Duodenal mucosa (tissue), 2 donors: ENCODE data around the gene NUMA1.

ENCODE experiments used
- H3K27ac ChIP-seq: one replicate; pipeline ENCODE4 v1.7.0; 2013; ENCODE audit warnings: low read depth, low read length
- H3K27me3 ChIP-seq, 2 donors: one replicate each; pipeline ENCODE4 v1.7.0; 2013; ENCODE audit warnings: low read length in 2 of 2, control low read depth in 1 of 2; ENCODE audit not compliant: insufficient read depth in 2 of 2, control insufficient read depth in 1 of 2
- H3K36me3 ChIP-seq, 2 donors: one replicate each; pipeline ENCODE4 v1.7.0; 2013; ENCODE audit warnings: low read length in 2 of 2, control low read depth in 1 of 2; ENCODE audit not compliant: insufficient read depth in 2 of 2, control insufficient read depth in 1 of 2
- H3K4me1 ChIP-seq, 2 donors: one replicate each; pipeline ENCODE4 v1.7.0; 2013; ENCODE audit warnings: low read length in 2 of 2, control low read depth in 1 of 2; ENCODE audit not compliant: insufficient read depth in 2 of 2, control insufficient read depth in 1 of 2
- H3K4me3 ChIP-seq, 2 donors: one replicate each; pipeline ENCODE4 v1.7.0; 2013; ENCODE audit warnings: low read length in 2 of 2, low read depth in 1 of 2
- H3K9ac ChIP-seq, 2 donors: one replicate each; pipeline ENCODE4 v1.7.0; 2013; ENCODE audit warnings: low read length in 2 of 2, low read depth in 1 of 2
- H3K9me3 ChIP-seq, 2 donors: one replicate each; pipeline ENCODE4 v1.7.0; 2013; ENCODE audit warnings: low read length in 2 of 2, control low read depth in 1 of 2; ENCODE audit not compliant: control insufficient read depth in 1 of 2

The NUMA1 gene, protein sequence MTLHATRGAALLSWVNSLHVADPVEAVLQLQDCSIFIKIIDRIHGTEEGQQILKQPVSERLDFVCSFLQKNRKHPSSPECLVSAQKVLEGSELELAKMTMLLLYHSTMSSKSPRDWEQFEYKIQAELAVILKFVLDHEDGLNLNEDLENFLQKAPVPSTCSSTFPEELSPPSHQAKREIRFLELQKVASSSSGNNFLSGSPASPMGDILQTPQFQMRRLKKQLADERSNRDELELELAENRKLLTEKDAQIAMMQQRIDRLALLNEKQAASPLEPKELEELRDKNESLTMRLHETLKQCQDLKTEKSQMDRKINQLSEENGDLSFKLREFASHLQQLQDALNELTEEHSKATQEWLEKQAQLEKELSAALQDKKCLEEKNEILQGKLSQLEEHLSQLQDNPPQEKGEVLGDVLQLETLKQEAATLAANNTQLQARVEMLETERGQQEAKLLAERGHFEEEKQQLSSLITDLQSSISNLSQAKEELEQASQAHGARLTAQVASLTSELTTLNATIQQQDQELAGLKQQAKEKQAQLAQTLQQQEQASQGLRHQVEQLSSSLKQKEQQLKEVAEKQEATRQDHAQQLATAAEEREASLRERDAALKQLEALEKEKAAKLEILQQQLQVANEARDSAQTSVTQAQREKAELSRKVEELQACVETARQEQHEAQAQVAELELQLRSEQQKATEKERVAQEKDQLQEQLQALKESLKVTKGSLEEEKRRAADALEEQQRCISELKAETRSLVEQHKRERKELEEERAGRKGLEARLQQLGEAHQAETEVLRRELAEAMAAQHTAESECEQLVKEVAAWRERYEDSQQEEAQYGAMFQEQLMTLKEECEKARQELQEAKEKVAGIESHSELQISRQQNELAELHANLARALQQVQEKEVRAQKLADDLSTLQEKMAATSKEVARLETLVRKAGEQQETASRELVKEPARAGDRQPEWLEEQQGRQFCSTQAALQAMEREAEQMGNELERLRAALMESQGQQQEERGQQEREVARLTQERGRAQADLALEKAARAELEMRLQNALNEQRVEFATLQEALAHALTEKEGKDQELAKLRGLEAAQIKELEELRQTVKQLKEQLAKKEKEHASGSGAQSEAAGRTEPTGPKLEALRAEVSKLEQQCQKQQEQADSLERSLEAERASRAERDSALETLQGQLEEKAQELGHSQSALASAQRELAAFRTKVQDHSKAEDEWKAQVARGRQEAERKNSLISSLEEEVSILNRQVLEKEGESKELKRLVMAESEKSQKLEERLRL (N-terminal part only)

GRCh38 chr11:72080326-72081183 is at the start of gene NUMA1, which contains the start of gene LRRC51:
Gene NUMA1, minus strand, starts transcription at chr11:72080542. Its CDS starts 44,599 bp downstream, at chr11:72035943.
Gene LRRC51, plus strand, starts transcription at chr11:72080850. Its CDS starts 8,234 bp downstream, at chr11:72089084.
- H3K4me3 ChIP-seq = peak within 1 kb of the TSS; percentile 75 to 77
- H3K4me1 ChIP-seq = peaks cover 11 to 16% of the 10 kb centered on the region in 2 donors
- no peaks in the 10 kb centered on the region for H3K36me3 ChIP-seq
- H3K9me3 ChIP-seq = no peaks in the 10 kb centered on the region
- peak within 1 kb of the TSS; percentile 51 to 73 for H3K9ac ChIP-seq
- H3K27ac ChIP-seq = peak within 1 kb of the TSS; percentile 70
- no peaks in the 10 kb centered on the region for H3K27me3 ChIP-seq

DNA sequence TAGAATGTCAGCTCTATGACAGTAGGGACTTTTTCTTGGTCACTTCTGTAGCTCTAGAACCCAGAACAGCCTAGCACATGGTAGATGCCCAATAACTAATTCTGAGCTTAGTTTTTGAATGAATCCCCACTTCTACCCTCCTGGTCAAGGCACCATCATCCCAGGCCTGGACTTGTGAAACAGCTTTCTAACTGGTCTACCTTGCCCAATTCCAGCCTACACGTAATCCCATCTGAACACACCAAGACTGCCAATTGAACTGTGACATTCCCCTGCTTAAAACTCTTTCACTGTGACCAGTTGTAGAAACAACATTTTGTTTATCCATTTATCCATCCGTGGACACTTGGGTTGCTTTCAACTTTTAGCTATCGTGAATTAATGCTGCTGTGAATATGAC is 49.0 kb upstream of the NUMA1 start:
- Histone ChIP-seq H3K9ac (no peak overlapping the region), H3K36me3 (no peaks in the 10 kb centered on the region), H3K9me3 (no peaks in the 10 kb centered on the region), H3K4me1 (no peaks in the 10 kb centered on the region), H3K27me3 (no peaks in the 10 kb centered on the region), H3K4me3 (no peak overlapping the region), H3K27ac (no peak overlapping the region)

DNA sequence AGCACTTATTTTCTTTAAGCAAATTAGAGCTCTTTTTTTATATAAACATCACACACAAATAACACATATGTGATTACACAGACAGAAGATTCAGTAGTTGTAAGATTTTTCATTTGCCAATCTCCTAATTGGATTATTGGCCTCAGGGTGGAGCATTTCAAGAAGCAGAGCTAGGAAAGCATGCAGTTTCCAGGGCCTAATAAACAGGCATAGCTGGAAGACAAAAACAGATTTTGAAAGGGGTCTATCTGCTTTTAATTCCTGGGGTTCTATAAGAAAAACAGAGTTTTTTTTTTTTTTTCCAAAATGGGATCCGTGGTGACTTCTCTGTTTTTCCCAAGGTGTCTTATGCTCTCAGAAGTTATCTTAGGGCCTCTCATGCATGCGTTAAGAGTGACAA is 47.6 kb upstream of the NUMA1 start:
- H3K4me3 ChIP-seq = no peak overlapping the region
- no peaks in the 10 kb centered on the region for H3K36me3 ChIP-seq
- H3K9me3 ChIP-seq = no peaks in the 10 kb centered on the region
- H3K27me3 ChIP-seq = no peaks in the 10 kb centered on the region
- H3K27ac ChIP-seq = no peak overlapping the region
- peaks cover 0 to 2% of the 10 kb centered on the region in 2 donors for H3K4me1 ChIP-seq
- H3K9ac ChIP-seq = no peak overlapping the region

- peaks cover 0 to 2% of the 10 kb centered on the region in 2 donors for H3K4me1 ChIP-seq
- H3K9me3 ChIP-seq = no peaks in the 10 kb centered on the region
- H3K36me3 ChIP-seq = no peaks in the 10 kb centered on the region
- no peak overlapping the region for H3K9ac ChIP-seq
- no peaks in the 10 kb centered on the region for H3K27me3 ChIP-seq
- no peak overlapping the region for H3K27ac ChIP-seq
- no peak overlapping the region for H3K4me3 ChIP-seq
These were observed 45.6 kb upstream of the NUMA1 start for GRCh38 chr11:72125956-72126355.

- no peak overlapping the region for H3K27ac ChIP-seq
- no peak overlapping the region for H3K4me3 ChIP-seq
- H3K9me3 ChIP-seq = no peaks in the 10 kb centered on the region
- H3K27me3 ChIP-seq = no peaks in the 10 kb centered on the region
- H3K4me1 ChIP-seq = peaks cover 0 to 2% of the 10 kb centered on the region in 2 donors
- H3K36me3 ChIP-seq = no peaks in the 10 kb centered on the region
- H3K9ac ChIP-seq = no peak overlapping the region
These were observed 43.7 kb upstream of the NUMA1 start for GRCh38 chr11:72124046-72124445.

DNA sequence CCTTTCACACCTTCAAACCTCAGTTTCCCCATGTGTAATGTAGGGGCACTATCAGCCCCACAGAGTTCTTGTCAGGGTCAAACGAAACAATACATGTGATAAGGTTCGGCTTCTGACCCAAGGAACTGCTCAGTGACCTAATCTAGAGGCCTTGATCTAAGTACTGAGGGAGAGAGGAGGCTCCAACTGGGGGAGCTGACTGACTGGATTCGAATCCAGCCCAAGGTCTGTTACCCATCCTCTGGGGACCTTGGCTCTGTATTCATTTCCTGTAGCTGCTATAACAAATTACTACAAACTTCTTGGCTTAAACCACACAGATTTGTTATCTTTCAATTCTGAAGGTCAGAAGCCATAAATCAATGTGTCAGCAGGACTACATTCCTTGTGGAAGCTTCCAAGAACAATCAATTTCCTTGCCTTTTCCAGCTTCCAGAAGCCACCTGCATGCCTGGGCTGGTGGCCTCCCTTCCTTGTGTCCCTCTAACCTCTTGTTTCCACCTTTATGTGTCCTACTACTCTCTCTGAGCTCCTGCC is 42.8 kb upstream of the NUMA1 start:
- no peak overlapping the region for H3K4me3 ChIP-seq
- H3K9me3 ChIP-seq = no peaks in the 10 kb centered on the region
- H3K27ac ChIP-seq = no peak overlapping the region
- no peak overlapping the region for H3K9ac ChIP-seq
- H3K4me1 ChIP-seq = peaks cover 0 to 9% of the 10 kb centered on the region in 2 donors
- H3K36me3 ChIP-seq = no peaks in the 10 kb centered on the region
- H3K27me3 ChIP-seq = no peaks in the 10 kb centered on the region

DNA sequence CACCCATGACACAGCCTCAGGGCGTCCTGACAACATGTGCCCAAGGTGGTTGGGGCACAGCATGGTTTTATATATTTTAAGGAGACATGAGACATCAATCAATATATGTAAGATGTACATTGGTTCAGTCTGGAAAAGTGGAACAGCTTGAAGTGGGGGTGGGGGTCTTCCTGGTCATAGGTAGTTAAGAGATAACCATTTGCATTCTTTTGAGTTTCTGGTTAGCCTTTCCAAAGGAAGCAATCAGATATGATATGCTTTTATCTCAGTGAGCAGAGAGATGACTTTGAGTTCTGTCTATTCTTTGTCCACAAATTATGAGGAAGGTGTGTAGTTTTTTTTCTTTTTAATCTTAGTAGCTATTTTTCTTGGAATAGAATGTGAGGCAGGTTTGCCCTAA is 42.3 kb upstream of the NUMA1 start:
- Histone ChIP-seq H3K36me3 (no peaks in the 10 kb centered on the region), H3K27me3 (no peaks in the 10 kb centered on the region), H3K4me1 (peaks cover 0 to 10% of the 10 kb centered on the region in 2 donors), H3K9me3 (no peaks in the 10 kb centered on the region), H3K27ac (no peak overlapping the region), H3K9ac (no peak overlapping the region), H3K4me3 (no peak overlapping the region)

DNA sequence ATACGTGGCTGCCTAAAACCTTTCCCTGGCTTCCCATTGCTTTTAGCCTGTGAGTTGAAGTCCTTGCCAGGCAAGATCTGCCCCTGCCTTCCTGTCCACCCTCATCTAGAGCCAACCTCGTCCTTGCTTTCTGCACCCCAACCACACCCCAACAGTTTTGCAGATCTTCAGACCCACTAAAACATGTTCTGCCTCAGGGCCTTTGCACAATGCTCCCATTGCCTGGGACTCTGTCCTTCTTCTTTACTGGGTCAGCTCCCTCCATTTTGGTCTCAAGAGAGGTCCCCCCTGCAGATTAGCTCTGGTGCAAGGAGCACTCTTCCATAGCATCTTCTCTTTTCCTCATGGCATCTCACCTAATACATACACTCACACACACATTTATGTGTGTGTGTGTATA is 40.6 kb upstream of the NUMA1 start:
- no peaks in the 10 kb centered on the region for H3K27me3 ChIP-seq
- H3K9me3 ChIP-seq = no peaks in the 10 kb centered on the region
- no peaks in the 10 kb centered on the region for H3K36me3 ChIP-seq
- H3K4me1 ChIP-seq = peaks cover 0 to 10% of the 10 kb centered on the region in 2 donors
- H3K4me3 ChIP-seq = no peak overlapping the region
- H3K9ac ChIP-seq = no peak overlapping the region
- no peak overlapping the region for H3K27ac ChIP-seq

DNA sequence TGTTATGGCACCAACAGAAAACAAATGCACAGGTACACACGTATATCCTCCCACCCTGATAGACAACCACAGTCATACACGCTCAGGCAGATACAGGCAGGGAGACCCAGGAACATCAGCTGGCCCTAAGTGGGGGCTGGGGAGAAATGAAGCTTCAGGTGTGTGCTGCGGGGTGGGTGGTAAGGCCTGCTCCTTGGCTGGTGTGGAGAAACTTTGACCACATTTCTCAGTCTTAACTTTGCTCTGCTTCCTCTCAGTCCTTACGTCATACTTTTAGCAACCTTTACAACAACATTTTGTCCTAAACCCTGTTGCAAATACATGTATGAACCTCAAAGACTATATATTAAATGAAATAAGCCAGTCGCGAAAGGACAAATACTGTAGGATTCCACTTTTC is 38.9 kb upstream of the NUMA1 start:
- H3K9ac ChIP-seq = no peak overlapping the region
- H3K27ac ChIP-seq = no peak overlapping the region
- H3K9me3 ChIP-seq = no peaks in the 10 kb centered on the region
- H3K4me1 ChIP-seq = peaks cover 0 to 10% of the 10 kb centered on the region in 2 donors
- no peaks in the 10 kb centered on the region for H3K36me3 ChIP-seq
- no peaks in the 10 kb centered on the region for H3K27me3 ChIP-seq
- no peak overlapping the region for H3K4me3 ChIP-seq
